Inferior parietal cortex (tissue), 1 donor: ENCODE data around the gene NEDD9.

Source experiments
- DNase-seq: peaks from one replicate; pipeline ENCODE4 v3.0.0-alpha.2; 2016; ENCODE audit errors: extremely low spot score

The NEDD9 gene

GRCh38 chr6:11235062-11235461, 2.6 kb upstream of the NEDD9 start:
- DNase-seq = no peak

- no peak for DNase-seq
These were observed 1.5 kb upstream of the NEDD9 start for GRCh38 chr6:11233673-11234573.

- no peak for DNase-seq
These were observed 530 bp upstream of the NEDD9 start for GRCh38 chr6:11232770-11233626.

DNA sequence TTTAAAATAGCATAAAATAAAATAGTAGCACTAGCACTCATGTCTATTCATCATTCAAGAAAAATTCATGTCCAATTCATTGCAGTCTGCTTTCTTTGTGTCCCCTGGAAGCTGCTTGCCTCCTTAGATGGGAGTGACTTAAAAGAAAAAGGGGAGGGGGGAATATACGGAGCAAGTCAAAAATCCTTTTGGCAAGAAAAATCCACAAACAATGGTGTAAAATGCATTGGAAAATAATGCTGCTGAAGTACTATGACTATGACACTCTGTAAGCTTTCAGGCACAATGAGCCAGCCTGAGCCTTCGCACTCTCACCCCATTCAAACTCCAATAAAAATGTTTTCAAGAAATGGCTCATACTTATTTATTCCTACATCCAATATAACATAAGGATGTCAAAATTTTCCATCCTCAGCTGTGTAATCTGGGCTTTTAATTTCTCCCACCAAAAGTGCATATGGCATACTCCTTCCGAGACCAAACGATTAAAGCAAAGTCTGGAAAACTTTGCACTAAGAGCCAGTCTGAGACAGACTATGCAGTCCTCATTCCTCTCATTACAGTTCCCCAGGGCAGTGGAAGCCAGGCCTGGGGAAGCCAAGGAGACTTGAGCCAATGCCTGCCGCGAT, 790 bp downstream of the NEDD9 start:
- DNase-seq = peak; percentile 65

DNA sequence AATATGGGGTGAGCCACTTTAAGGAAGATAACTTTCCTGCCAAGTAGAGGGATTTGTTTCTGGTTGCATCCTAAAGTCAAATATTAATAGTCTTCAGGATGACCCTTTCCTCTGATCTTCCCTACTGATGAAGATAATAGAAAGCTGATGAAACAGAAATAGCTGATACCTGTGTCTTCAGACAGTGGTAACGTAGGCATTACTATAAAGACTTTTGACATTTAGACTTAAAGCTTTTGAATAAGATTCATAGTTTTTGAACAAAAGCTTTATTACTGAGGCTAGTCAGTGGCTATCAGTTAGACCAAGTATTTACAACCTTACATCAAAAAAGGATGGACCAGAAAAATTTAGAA, 1.4 kb downstream of the NEDD9 start:
- no peak for DNase-seq

DNA sequence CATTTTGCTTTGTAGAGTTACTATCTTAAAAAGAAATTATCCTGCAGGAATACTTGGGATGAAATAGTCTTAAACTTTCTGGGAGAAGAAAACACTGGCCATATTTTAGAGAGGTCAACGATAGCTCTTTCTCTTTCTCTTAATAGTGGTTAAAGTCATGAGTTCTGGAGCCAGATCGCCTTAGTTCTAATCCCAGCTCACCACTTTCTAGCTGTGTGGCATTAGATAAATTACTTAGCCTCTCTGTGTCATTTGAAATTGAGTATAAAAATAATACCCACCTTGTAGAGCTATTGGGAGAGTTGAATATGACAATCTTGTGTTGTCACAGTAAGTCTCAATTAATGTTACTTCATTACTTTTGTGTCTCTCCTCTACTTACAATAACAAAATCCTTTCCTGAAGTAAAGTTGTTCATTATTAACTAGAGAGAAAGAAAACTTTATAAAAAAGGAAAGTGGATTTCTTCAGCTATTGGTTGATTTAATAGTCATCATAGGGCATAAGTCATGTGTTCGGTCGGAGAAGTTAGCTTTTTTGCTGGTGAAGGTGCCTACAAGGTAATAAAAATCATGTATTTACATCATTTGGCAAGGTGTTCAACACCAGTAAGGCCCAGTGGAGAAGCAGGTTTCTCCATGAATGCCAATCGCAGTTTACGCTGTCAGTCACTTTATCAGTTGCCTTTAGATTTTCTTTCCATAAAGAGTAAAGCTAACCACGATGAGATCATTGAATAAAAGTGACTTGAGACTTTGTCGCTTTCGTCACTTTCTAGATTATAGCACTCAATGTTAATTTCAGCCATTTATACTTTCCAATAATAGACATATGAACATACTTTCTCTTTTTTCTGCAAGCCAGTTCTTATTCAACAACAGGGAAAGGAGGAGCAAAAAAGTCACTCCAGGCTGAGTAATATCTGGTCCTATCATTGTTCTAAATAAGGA, 2.0 kb downstream of the NEDD9 start:
- DNase-seq = no peak

- no peak for DNase-seq
These were observed 2.8 kb downstream of the NEDD9 start for GRCh38 chr6:11229655-11230046.

DNA sequence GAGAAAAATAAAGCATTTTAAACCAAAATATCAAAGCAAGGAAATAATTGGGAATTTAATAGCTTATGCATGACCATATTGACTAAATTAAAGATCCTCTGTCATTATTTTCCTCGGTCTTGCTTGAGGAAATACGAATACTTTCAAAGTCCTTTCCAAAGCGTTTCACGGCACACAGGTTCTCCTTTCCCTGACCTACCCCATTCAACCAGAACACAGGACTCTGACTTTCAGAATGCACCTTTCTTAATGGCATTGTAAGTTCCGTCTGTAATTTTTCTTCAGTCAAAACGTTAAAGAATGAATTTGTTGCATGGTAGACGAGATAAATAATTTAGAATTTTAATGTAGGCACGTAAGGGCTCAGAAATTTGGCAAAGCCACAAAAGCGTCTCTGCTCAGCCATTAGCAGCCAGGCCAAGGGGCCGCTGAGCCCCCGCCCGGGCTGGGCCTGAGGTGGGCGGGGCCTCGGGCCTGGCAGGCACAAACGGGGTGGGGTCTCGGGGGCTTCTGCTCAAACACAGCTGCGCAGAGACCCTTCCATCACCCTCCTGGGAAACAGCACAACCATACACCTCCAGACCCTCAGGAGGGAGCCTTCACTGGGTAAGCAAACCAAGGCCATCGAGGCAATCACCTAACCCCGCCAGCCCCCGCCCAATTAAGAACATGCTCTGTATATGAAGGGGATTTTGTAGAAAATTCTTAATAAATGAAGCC, 3.4 kb downstream of the NEDD9 start:
- no peak for DNase-seq

- no peak for DNase-seq
These were observed 4.8 kb downstream of the NEDD9 start for GRCh38 chr6:11227698-11228097.

- DNase-seq = no peak
These were observed 6.5 kb downstream of the NEDD9 start for GRCh38 chr6:11226005-11226404.

DNA sequence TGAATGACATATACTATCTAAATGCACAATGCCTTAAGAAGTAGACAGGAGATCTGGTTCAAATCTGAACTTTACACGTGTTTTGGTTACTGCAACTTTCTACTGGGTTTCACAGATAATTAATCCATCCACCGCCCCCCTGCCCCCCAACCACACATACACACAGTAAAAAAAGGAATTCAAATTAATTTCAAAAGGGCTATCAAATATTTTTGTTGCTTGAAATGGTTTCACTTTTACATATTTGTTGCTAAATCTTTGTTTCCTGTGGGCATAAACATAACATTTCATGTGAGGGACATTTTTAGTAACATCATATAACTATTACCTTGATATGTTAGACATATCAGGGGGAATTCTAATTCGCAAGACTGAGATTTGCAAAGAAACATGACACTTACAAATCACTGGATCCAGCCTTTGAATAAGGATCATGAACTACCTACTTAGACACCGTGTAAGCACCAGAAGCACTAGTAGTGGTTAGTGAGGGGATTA, 7.5 kb downstream of the NEDD9 start:
- no peak for DNase-seq

DNA sequence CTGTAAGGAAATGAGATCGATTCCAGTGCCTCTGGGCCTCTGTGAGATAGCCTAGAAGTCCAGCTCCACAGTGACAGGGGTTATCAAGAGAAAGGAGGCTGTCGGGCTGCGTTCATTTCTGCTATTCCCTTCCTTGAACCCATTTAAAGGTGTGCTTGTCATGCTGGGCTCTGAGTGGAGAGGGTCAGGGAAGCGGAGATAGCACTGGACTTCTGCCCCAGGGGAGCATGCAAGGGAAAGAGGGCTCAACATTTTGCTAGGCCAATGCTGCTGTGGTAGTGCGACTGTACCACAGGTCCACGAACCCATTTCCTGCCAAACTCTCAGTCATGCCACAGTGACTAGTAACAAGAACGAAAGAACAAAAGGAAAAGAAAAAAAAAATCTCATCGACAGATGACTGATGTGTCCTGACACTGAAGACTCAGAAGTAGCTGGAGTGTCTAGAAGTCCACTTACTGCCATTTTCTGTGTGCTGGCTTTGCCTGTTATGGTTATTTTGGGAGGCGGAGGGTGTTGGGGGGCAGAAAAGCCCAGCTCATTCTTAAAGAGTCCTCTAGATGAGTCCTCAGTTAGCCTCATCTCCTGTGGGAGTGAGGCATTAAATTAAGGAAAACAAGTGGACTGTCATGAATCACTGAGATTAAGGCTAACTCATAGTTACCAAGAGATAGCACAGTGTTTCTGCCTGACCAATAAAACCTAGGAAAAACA, 8.1 kb downstream of the NEDD9 start:
- no peak for DNase-seq

DNA sequence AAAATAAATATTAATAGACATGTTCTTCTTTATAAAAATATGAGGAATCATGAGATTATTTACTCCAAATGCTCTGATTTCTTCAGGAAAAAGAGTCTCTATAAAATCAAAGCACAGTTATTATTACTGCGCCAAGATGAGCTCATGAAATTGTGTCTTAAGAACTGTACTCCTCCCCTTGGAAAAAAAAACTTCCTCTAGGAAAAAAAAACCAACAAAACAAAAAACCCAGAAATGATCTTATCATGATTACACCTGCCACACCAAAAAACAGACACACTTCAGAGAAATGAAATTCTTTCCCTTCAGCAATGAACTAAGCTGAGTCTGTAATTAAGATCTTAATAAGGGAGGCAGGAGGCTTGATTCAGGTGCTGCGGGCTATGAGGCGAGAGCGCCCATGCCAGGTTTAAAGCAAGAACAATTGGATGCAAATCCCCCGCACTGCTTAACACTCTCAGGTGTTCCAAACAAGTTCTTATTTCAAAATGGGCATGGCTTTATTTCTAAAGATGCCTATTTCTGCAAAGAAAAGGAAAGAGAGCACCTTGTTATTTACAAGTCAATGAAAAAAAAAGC, 9.1 kb downstream of the NEDD9 start:
- DNase-seq = no peak

GRCh38 chr6:11222385-11223277, 9.8 kb downstream of the NEDD9 start:
- DNase-seq = no peak

- DNase-seq = no peak
These were observed 10.7 kb downstream of the NEDD9 start for GRCh38 chr6:11221623-11222384.

- DNase-seq = no peak
These were observed 13.1 kb downstream of the NEDD9 start for GRCh38 chr6:11219400-11219834.

DNA sequence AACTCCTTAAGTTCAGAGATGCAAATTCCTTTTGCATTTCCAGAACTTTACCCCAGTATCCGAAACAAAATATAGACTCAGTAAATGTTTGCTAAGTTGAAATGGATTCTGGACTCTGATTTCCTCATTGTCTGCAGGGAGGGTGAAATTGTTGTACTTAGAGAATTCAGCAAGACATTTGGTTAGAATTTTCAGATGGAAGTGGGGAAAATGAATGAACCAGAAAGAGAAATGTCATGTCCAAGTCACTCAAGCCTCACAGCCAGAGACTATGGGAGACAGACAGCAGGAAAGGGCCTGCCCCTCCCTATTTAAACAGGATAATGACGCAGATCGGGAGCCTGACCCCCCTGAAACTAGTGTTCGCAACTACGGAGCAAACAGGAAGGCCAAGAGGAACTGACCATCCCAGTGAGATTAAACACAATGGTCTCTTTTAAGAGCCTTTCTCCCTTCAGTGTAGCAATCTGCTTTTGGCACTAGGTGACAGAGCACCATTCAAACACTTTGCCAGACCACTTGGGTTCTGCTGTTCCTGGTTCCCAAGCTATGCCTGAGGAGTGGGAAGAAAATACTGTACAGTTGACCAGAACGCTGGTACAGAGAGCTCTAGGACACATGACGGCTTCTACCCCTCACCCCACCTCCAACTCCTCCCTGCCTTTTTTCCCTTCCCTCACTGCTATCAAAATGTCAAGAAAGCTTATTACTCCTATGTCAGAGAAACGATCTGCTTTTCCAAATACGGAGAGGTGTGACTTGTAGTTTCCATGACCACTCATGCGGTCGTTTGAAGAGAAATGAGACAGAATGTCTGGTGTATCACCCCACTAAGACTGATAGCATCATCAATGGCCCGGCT, 13.7 kb downstream of the NEDD9 start:
- no peak for DNase-seq
